ENCODE data around the gene NUTM2E.
"Not testable (repeated sequence)": the region's sequence is repeated elsewhere in the genome, so short reads cannot be mapped to it uniquely, and the experiment has no call there.

The NUTM2E gene

GRCh38 chr10:79862803-79863202, 36.3 kb downstream of the NUTM2E start:
- DNase-seq (ENCODE audit: low read depth in 2 of 2), result not testable (repeated sequence)

- DNase-seq (ENCODE audit: low read depth in 2 of 2), result not testable (repeated sequence)
Observed at GRCh38 chr10:79866903-79867551, 40.5 kb downstream of the NUTM2E start.

GRCh38 chr10:79868023-79868422, 41.5 kb downstream of the NUTM2E start:
- not testable (repeated sequence) for DNase-seq (ENCODE audit: low read depth in 2 of 2)

GRCh38 chr10:79869439-79870097, 43.0 kb downstream of the NUTM2E start:
- DNase-seq (ENCODE audit: low read depth in 2 of 2), result not testable (repeated sequence)

- not testable (repeated sequence) for DNase-seq (ENCODE audit: low read depth in 2 of 2)
Observed at GRCh38 chr10:79871729-79872128, 45.2 kb downstream of the NUTM2E start.
